NCI-H2081 treated with DMSO at 0.1 percent for 48 hours (cell line): Measurements from ENCODE around the gene RGS7.
"Not testable (repeated sequence)": the region's sequence is repeated elsewhere in the genome, so short reads cannot be mapped to it uniquely, and the experiment has no call there.

Experiments
- DNase-seq: peaks from one replicate; lab custom pipeline; 2025; lab: John Stamatoyannopoulos, UW

The RGS7 gene

DNA sequence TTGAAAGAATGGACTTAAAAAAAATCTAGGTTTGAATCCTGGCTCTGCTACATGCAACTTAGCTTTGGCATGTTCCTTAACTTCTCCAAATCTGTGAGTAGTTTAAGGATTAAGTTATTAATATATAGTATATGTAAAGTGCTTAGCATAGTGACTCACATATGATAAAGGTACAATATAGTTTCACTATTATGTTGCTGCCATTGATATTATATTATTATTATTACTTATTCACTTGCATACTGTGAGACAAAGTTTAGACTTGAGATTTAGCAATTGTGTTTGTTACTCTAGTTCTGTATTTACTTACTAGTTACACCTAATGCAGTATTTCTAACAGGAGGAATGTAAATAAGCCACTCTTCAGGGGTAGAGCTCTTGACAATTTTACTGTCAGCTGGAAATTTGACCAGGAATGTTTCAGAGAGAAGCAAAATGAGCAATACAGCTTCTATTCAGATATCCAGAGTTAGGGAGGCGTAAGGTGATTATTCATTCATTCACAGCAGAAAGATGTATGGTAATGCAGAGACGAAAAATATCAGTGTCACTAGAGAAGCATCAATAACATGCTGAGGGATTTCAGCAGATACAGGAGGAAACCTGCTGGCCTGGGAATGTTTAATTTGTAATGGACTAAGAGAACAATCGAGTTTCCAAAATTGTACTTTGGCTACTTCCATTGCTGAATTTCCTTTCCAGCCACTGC, 25.5 kb downstream of the RGS7 start:
- no peak for DNase-seq

DNA sequence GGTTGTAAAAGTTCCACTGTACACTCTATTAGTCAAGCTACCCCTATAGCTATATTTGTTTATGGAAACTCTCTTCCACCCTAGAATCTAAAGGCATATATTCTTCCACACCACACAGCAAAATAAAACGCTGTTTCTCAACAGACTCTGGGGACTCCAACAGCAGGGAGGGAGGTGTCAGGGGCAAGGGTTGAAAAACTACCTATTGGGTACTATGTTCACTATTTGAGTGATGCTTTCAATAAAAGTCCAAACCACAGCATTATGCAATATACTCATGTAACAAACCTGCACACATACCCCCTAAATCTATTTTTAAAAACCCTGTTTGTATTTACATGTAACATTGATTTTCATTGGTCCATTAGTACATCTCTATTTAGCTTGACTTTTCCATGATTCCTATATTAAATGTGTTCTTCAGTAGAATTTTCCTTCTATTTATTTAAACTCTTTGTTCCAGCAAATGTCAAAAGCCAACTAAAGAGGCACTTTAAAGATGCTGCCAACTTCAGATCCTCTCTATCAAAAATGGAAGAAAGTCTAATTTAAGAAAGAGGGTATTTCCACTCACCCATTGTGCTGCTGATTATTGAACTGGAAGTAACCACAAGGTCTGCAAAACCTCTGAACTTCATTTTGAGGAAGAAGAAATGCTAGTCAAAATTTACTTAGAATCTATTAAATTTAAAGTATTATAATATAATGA, 26.2 kb downstream of the RGS7 start:
- no peak for DNase-seq

DNA sequence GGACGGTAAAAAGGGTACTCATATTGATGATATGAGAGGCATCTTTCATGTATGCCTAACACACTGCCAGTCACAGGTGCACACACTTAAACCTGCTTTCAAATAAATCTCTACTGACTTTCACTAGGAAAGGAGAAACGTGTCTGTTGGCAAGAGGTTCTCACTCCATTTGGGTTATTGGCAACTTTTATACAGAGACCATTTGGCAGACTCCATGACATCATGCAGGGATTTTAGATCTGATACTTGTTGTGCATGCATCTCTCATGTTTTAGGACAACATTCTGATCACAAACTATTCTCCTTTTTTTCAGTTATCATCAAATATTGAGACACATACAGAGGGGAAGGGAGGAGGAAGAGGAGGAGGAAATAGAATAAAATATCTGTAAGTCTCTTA, 31.5 kb downstream of the RGS7 start:
- no peak for DNase-seq

DNA sequence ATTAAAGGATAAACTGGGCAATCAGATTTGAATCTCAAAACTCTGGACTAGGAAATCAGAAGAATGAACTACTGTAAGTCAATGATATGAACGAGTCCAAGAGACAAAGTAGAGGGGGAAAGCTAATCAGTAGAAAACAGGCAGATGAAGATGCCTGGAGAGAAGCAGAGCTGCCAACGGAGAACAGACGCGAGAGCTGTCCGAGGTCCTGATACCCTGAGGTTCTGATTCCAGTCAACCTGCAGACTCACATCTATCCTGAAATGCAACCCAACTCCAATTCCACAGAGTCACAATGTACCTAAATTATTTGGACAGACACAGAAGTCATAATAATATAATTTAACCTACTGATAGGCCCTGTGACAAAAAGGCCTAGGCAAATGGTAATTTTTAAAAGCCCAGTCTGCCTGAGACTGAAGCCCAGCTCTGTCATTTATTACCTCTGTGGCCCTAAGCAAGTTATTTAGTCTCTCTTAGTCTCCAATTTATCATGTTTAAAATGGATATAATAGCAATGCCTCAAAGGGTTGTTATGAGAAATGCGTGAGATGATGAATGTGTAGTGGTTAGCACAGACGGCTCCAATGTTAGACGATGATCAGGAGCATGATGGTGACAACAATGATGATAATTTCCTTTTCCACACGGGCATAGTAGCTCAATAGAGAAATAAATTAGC, 33.4 kb downstream of the RGS7 start:
- DNase-seq: no peak

DNA sequence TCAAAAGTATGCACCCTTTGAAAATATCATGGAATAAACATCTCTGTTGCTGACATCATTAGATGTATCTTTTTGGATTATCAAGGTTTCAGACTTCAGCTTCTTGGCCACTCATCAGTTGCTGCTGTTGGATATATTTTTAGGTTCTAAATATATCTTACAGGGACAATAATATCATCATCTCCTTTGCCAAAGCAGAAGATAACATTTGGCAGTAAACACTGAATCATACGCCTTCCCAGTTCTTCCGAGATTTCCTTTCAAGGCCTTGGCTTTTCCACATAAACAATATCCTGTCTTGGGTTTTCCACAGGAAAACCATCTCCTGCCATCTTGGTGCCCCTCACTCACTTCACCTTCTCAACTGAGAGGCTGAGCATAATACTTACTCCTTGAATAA, 39.3 kb downstream of the RGS7 start:
- DNase-seq: no peak

DNA sequence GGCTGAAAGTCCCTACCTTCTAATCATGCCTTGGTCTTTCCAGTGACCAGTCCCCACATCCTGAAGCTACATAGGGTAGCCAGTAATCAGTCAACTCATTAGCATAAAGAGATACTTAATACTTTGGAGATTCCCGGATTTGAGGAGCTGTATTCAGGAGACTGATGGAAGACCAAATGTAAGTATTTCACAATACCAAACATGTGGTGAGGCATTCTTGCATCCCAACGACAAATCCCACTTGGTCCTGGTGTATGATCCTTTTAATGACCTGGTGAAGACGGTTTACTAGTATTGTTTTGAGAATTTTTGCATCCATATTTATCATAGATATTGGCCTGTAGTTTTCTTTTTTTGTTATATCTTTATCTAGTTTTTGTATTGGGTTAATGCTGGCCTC, 40.6 kb downstream of the RGS7 start:
- DNase-seq: no peak

DNA sequence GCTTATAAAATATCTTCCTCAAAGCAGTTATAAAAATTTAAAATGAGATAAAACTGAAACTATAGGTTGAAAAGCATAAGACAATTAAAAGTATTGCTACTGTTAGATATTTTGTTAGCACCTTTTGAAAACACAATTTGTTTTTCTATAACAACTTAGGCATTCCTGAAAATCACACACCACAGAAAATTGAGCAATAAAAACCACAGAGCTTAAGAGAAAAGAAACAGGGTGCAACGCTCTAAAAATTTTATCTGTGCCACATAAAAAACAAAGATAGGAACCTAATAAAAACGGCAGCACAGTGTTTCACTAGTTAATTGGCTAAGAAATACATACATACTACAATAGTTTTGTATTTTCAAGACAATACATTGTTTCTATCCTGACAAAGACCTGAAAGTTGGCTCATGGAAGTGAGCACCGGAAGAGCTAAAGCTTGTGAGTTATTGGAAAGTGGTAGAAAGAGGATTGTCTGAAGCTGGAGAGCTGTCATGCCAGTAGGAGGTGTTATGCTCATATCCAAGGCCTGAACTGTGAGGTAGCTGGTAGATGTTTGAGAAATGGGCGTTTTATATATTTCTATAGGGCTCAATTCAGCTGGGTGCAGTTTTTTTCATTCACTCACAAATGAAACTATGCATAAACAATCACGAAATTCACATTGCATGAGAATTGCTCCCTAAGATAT, 45.8 kb downstream of the RGS7 start:
- no peak for DNase-seq

DNA sequence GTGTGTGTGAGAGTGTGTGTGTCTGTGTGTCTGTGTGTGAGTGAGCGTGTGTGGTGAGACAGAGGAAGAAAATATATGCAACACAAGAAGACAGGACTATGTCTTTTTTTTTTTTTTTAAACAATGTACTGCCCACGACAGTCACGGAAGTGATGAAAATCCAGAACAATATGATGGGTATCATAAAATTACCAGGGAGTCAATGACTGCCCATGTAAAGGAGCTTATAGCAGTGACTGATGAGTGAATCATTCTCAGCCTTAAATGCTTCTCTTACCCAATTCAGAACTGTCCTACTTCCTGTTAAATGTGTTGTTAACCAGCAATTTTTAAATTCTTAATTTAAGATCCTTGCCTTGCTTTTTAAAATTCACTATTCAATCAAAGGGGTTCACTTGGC, 46.6 kb downstream of the RGS7 start:
- no peak for DNase-seq

DNA sequence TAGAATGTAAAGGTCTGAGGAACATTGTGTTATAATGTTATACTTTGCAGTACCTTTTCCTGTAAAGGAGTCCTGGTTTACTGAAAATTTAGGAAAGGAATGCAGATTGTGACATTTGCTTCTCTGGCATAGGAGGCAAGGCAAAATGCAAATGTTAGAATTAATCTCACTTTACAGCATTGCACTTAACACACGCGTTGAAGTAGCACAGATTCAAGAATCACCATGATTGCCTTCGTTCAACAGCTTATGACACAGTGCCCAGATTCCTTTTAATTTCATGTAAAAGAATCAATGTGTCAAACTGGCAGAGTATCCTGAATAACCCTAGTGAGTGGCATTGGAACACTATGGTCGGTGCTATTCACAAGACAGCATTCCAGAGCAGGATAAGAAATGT, 47.4 kb downstream of the RGS7 start:
- DNase-seq: no peak

DNA sequence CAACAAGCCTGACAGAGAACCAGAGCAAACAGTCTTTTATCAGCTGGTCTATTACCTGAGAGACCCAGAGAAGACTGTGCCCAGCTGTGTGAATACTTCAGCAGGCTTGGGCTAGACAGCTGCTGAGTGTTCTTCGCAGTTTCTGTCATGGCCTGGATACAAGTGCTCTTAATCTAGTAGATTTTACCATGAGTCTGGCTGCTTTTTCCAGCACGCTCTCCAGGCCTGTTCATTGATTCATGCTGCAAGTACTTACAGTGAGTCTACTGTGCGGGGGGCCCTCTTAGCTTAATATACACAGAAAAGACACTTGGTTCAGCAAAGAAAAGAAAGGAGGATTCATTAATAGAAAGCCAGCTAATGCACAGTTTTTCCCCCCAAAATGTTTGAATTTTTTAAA, 48.5 kb downstream of the RGS7 start:
- DNase-seq: no peak

DNA sequence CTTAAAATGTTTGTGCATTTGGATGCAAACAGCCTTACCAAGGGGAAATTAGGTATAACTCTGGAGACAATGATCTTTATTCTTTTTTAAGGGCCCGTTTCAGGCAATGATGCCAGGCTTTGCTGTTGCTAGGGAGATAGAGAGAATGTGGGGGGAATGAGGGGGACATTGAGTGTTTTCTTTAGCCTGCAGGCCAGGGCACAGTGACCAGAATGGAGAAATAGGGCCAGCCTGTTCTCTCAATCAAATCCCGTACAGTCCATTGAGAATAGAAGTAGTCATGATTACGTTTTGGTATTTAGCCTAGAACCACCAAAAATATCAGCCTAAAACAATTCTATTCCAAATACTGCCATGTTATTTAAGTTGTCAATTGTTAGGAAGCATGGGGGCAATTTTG, 49.0 kb downstream of the RGS7 start:
- no peak for DNase-seq

DNA sequence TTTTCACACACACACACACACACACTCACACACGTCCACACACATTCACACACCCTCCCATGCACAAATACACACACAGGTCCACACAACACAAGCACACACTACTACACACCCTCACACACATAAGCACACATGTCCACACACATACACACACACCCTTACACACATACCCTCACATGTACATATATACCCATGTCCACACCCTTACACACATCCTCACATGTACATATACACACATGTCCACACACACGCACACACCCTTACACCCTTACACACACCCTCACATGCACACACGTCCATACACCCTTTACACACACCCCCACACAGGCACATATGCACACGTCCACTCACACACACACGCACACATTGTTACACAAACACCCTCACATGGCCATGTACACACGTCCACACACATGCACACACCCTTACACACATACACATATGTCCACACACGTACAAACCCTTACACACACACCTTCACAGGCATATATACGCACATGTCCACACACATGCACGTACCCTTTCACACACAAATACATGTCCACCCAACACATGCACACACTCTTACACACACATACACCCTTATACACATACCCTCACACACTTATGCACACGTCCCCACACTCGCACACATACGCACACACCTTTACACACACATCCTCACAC, 50.7 kb downstream of the RGS7 start:
- no peak for DNase-seq

DNA sequence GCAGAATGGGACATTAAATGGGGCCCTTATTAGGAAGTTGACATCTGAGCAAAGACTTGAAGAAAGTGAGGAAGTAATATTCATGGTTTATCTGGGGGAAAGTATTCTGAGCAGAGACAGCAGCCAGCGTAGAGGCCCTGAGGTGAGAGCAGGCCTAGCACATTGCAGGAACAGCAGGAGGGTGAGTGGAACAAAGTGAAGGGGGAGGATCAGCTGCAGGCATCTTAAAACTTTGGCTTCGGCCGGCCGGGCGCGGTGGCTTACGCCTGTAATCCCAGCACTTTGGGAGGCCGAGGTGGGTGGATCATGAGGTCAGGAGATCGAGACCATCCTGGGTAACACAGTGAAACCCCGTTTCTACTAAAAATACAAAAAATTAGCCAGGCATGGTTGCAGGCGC, 55.0 kb downstream of the RGS7 start:
- DNase-seq: not testable (repeated sequence)

DNA sequence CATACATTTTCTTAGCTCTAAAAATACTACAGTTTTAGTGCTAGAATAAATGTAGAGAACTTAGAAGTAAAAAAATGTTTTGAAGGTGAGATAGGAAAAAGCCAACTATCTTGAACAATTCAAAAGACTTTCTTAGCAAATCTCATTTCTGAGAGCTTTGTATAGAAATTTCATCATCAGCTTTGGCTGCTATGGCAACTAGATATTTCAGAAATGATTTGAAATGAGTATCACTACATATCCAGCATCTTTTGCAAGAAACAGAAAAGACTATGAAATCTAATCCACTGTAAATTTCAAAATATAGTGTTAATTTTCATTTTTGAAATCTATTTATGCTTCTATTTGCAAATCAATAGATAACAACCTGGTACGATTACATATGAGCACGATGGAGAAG, 57.7 kb downstream of the RGS7 start:
- no peak for DNase-seq

DNA sequence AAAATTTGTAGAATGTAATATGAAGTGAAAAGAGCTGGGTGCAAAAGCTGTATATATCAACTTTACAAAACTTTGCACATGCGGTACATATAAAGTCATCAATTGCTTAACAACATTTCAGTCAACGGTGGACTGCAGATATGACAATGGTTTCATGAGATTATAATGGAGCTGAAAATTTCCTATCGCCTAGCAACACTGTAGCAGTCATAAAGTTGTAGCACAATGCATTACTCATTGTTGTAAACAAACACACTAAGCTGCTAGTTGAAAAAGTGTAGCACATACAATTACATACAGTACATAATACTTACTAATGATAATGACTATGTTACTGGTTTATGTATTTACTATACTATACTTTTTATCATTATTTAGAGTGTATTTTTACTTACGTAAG, 64.0 kb downstream of the RGS7 start:
- no peak for DNase-seq

DNA sequence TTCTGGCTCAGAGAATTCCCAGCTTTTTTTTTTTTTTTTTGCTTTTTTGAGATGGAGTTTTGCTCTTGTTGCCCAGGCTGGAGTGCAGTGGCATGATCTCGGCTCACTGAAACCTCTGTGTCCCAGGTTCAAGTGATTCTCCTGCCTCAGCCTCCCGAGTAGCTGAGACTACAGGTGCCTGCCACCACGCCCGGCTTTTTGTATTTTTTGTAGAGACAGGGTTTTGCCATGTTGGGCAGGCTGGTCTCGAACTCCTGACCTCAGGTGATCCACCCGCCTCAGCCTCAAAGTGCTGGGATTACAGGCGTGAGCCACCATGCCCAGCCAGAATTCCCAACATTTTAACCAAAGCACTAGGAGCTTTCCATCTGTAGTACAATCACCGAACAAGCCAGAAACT, 65.5 kb downstream of the RGS7 start:
- DNase-seq: not testable (repeated sequence)

DNA sequence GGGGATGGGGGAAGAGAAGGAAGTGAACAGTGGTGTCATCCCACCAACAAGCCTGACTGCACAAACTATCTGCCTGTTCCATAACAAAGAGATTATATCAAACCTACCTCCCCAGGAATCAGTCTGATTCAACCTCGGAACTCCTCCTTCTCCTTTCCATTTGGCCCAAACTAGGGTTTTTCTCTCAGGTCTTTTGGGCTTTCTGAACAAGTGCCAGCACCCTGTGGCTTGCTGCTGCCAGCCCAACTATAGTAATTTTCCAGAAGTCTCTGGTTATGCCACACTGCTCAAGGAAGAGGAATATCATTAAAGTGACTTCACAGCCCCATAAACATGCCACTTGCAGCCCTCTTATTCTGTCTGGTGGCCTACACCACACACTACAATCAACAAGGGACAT, 70.5 kb downstream of the RGS7 start:
- DNase-seq: no peak

DNA sequence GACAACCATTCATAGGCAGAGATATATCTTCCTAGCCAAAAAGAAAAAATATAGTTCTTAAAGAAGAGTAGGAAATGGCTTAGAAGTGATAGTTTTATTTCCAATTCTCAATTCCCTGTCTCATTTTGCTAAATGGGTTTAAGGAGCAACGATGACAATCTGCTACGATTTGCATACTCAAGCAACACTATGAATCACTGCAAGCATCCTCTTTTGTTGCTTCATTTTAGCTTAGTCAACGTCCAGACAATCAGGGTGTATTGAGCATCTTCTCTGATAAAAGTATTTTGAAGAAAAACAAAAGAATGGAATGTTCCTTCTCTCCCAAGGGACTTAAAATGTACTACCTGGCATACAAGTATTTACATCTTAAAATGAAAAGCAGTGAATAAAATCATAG, 80.6 kb downstream of the RGS7 start:
- no peak for DNase-seq

DNA sequence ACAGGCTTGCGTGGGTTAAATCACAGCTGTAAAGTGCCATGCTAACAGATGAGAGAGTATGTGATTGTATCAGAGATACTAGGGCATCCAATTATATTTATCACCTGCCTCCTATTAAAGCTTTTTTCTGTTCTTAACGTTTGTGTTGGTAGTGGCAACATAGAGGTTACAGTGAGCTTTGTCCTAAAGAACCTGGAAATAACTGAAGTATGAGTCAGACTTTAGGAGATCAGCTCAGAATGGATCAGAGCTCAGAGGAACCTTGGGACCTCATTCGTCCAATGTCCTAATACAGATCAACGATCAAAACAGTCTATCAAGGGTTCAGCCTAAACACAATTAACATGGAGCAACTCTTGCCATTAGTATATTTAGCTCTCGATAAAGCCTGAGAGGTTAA, 81.0 kb downstream of the RGS7 start:
- no peak for DNase-seq

DNA sequence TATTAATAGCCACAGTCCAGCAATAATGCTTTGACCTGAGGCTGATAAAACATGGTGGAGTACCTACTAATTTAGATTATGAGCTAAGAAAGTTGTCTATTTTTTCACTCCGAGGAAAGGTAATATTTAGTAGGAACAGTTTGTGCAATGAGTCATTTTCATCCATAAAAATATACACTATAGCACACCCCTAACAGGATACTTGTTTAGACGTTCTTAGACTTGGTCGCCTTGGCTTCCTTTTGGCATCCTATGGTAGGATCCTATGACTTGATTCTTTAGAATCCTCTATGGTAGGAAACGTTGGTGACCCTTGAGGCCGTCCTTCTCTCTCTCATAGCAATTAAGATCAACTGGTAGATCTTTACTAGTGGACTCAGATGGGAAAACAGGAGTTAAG, 81.8 kb downstream of the RGS7 start:
- no peak for DNase-seq

DNA sequence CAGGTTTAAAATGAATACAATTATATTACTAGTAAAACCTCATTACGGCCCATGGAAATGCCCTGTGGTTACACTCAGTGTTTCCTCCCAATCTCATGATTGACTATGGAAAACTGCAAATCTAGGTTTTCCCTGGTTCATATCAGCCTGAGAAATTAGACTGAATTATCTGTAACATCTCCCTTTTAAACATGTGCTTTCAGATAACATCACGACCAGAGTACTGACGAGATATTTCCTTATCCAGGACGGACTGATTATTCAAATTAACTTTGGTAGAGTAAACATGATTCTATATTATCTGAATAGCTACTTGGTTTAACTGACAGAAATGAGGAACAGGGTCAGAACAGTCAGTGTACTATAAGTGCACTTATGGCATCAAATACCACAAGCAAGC, 82.3 kb downstream of the RGS7 start:
- DNase-seq: no peak

DNA sequence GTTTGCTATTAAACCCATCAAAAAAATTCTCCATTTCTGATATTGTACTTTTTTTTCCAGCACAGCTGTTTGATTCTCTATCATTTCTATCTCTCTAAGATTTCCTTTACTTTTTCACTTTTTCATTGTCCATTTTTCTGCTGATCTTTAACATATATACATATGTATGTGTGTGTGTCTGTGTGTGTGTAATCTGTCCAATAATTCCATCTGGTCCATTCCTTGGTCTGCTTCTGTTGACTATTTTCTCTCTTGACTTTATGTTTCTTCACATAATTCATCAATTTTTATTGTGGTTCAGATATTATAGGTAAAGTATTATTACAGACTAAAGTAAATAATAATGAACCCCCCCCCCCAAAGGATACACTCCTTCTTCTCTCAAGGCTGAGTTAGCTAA, 84.2 kb downstream of the RGS7 start:
- no peak for DNase-seq
